CD4-positive, alpha-beta memory T cell (primary cell): ENCODE results near the gene ZSCAN2. TPM values are rescaled to one million over a fixed set of nuclear protein-coding genes. Genes with fewer than 3 reads are reported as not detected.

Experiments used
- CTCF ChIA-PET: fragments of 350-600 bp; sonication (Branson Sonifier 250); formaldehyde crosslinking; loops from one replicate; lab custom pipeline; 2021; ENCODE audit warnings: inconsistent platforms; ENCODE audit not compliant: partially characterized antibody; lab: Charles Lee
- POLR2A ChIA-PET: fragments of 350-600 bp; sonication (Branson Sonifier 250); formaldehyde crosslinking; loops from one replicate; lab custom pipeline; 2021; ENCODE audit not compliant: partially characterized antibody; lab: Charles Lee
- DNase-seq, 5 donors: peaks; one replicate each; pipeline versions ENCODE4 v3.0.0 to v3.0.0-alpha.2; 2020 to 2022; ENCODE audit warnings: mixed read lengths in 1 of 5
- H3K27ac ChIP-seq: one replicate; pipeline ENCODE4 v1.7.0; 2013; ENCODE audit warnings: low read depth, low read length
- H3K27me3 ChIP-seq: 2 replicates; pipeline ENCODE4 v1.7.0; 2013; ENCODE audit warnings: mild to moderate bottlenecking, low read length, moderate library complexity; ENCODE audit not compliant: insufficient read depth
- H3K36me3 ChIP-seq: 2 replicates; pipeline ENCODE4 v1.7.0; 2013; ENCODE audit warnings: mild to moderate bottlenecking, low read length, moderate library complexity; ENCODE audit not compliant: insufficient read depth
- H3K4me1 ChIP-seq: 2 replicates; pipeline ENCODE4 v1.7.0; 2013; ENCODE audit warnings: mild to moderate bottlenecking, low read length, moderate library complexity; ENCODE audit not compliant: insufficient read depth
- H3K4me3 ChIP-seq, 2 donors: one replicate each; pipeline ENCODE4 v1.7.0; 2013; ENCODE audit warnings: low read length in 2 of 2, mild to moderate bottlenecking in 1 of 2
- H3K9me3 ChIP-seq, 2 donors: one replicate each; pipeline ENCODE4 v1.7.0; 2013; ENCODE audit warnings: low read length in 2 of 2, control low read depth in 1 of 2; ENCODE audit not compliant: control insufficient read depth in 1 of 2
- H3K27ac Mint-ChIP-seq, 7 donors: one replicate each; pipeline ENCODE4 v1.8.0; 2020 to 2021; ENCODE audit warnings: mixed read lengths in 7 of 7, mild to moderate bottlenecking in 6 of 7, inconsistent platforms in 3 of 7, moderate library complexity in 3 of 7
- H3K27me3 Mint-ChIP-seq, 2 donors: one replicate each; pipeline ENCODE4 v1.8.0; 2020 to 2021; ENCODE audit warnings: mixed read lengths in 2 of 2
- H3K36me3 Mint-ChIP-seq, 2 donors: one replicate each; pipeline ENCODE4 v1.8.0; 2020 to 2021; ENCODE audit warnings: mixed read lengths in 2 of 2, inconsistent platforms in 1 of 2, mild to moderate bottlenecking in 1 of 2
- H3K4me1 Mint-ChIP-seq, 4 donors: one replicate each; pipeline ENCODE4 v1.8.0; 2020 to 2021; ENCODE audit warnings: mixed read lengths in 4 of 4, mild to moderate bottlenecking in 1 of 4
- H3K4me3 Mint-ChIP-seq, 8 donors: one replicate each; pipeline ENCODE4 v1.8.0; 2020 to 2021; ENCODE audit warnings: mixed read lengths in 8 of 8, mild to moderate bottlenecking in 7 of 8, moderate library complexity in 6 of 8, inconsistent platforms in 3 of 8
- H3K9me3 Mint-ChIP-seq, 8 donors: one replicate each; pipeline ENCODE4 v1.8.0; 2020 to 2021; ENCODE audit warnings: mixed read lengths in 8 of 8, mild to moderate bottlenecking in 5 of 8, inconsistent platforms in 3 of 8, moderate library complexity in 1 of 8
- intact Hi-C: fragments of 100-400 bp; cut with micrococcal nuclease; formaldehyde crosslinking; loops from one replicate; pipeline ENCODE4 v1.15.1; 2023
- polyA plus RNA-seq, 2 donors: library from polyadenylated mRNA; unstranded; fragments of 300-500 nt; fragmentation: Illumina TruSeq; gene quantifications; one replicate each; pipeline ENCODE4 v1.2.3, GENCODE V29; 2021
- total RNA-seq, 2 experiments: library from RNA; stranded (reverse); gene quantifications; one replicate each; pipeline ENCODE4 v1.2.3, GENCODE V29; 2021

ZSCAN2 gene
- total and polyA plus RNA-seq, 4 experiments from 2014 or later: 3.3 to 14.1 (median 7.9) TPM

- H3K36me3 ChIP-seq: no peaks in the 10 kb centered on the region
- no peak for DNase-seq
- intact Hi-C loops: loop anchor here (5.0 kb wide), 1 partner anchor 161 kb away; the partner anchor contains the start of gene ZNF592
- peaks cover 4% of the 10 kb centered on the region for H3K4me1 ChIP-seq
- Mint-ChIP-seq H3K27ac (no peak overlapping the region), H3K36me3 (no peaks in the 10 kb centered on the region), H3K4me1 (peaks cover 0 to 5% (median 2%) of the 10 kb centered on the region in 4 donors), H3K4me3 (no peak overlapping the region), H3K27me3 (peaks cover 1 to 5% of the 10 kb centered on the region in 2 donors), H3K9me3 (peaks cover 0 to 5% (median 0%) of the 10 kb centered on the region in 8 donors)
- ChIA-PET POLR2A (no interaction called here), CTCF (interaction anchor here (0.8 to 9.2 kb wide), 9 partner anchors 11 to 459 kb away, joined by 3 to 94 read pairs (median 11); partner anchors contain the start of gene NMB)
- no peak overlapping the region for H3K4me3 ChIP-seq
- no peaks in the 10 kb centered on the region for H3K9me3 ChIP-seq
- H3K27ac ChIP-seq: no peak overlapping the region
- no peaks in the 10 kb centered on the region for H3K27me3 ChIP-seq
Observed at GRCh38 chr15:84586696-84587095, 14.1 kb upstream of the ZSCAN2 start.

DNA sequence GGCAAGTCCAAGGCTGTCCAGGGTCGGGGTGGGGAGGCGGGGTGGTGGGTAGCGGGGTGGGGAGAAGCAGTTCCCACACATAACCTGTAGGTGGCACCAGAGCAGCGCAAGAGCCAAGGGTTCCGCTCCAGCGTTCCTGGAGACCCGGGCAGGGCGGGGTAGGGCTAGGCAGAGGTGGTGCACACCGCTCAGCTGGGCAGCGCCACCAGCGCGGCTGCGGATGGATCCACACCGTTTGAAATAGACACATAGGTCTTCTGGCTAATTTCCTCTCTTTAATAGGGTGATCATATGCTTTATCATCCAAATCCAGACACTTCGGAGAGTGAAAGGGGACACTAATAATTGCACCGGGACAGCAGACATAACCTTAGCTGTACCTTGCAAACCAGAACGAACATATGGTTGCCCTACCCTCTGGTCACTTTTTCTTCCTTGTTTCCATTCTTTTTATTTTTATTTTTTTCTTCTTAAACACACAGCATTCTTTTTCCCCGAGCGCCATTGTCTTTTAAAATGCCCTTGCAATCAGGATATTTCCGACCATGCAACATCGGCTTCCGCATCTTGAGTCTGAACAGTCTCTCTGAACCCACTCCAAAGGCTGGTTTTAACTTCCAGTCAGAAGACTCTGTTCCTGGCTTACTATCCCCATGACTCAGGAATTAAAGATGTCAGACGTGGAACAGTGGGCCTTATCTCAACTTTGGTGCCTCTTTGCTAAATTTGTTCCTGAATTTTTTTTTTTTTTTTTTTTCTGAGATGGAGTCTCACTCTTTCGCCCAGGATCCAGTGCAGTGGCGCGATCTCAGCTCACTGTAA, 12.5 kb upstream of the ZSCAN2 start:
- H3K9me3 Mint-ChIP-seq: peaks cover 0 to under 1% (median 0%) of the 10 kb centered on the region in 8 donors
- peak overlapping the region in 4 of 7 donors; percentile 3 to 50 (median 31) for H3K27ac Mint-ChIP-seq
- intact Hi-C loops: loop anchor here (1.0 to 5.0 kb wide), 8 partner anchors 43 to 456 kb away; partner anchors contain the start of genes NMB, WDR73 and ZNF592

GRCh38 chr15:84590406-84590805, 10.4 kb upstream of the ZSCAN2 start:
- CTCF ChIA-PET: interaction anchor here (0.9 to 9.2 kb wide), 7 partner anchors 8 to 337 kb away, joined by 3 to 94 read pairs (median 5); partner anchors contain the start of gene WDR73

More for the DNA sequence above, 12.5 kb upstream of the ZSCAN2 start:
- H3K27me3 ChIP-seq: no peaks in the 10 kb centered on the region
- POLR2A ChIA-PET: interaction anchor here (0.6 to 1.7 kb wide), 7 partner anchors 12 to 340 kb away, joined by 3 to 6 read pairs (median 4); partner anchors contain the start of gene SEC11A
- peaks cover 4% of the 10 kb centered on the region for H3K4me1 ChIP-seq
- H3K36me3 Mint-ChIP-seq: no peaks in the 10 kb centered on the region
- H3K36me3 ChIP-seq: no peaks in the 10 kb centered on the region
- no peak overlapping the region for H3K4me3 ChIP-seq
- H3K27me3 Mint-ChIP-seq: peaks cover 0 to 5% of the 10 kb centered on the region in 2 donors
- H3K4me1 Mint-ChIP-seq: peaks cover 0 to 5% (median 2%) of the 10 kb centered on the region in 4 donors
- no peak overlapping the region for H3K27ac ChIP-seq
- peak; percentile 80 to 81 (median 80) for DNase-seq
- peaks cover 0 to 2% of the 10 kb centered on the region in 2 donors for H3K9me3 ChIP-seq
- H3K4me3 Mint-ChIP-seq: peak overlapping the region in 7 of 8 donors; percentile 19 to 77 (median 38)
- CTCF ChIA-PET: interaction anchor here (0.6 to 9.2 kb wide), 30 partner anchors 9 to 457 kb away, joined by 3 to 94 read pairs (median 6); partner anchors contain the start of genes WDR73 and ZSCAN2

GRCh38 chr15:84591815-84592214, 9.0 kb upstream of the ZSCAN2 start:
- POLR2A ChIA-PET: no interaction called here
- intact Hi-C loops: no loop called here

More at GRCh38 chr15:84590406-84590805, 10.4 kb upstream of the ZSCAN2 start:
- no peak overlapping the region for H3K27ac Mint-ChIP-seq
- peaks cover 0 to 2% of the 10 kb centered on the region in 2 donors for H3K9me3 ChIP-seq
- peaks cover 0 to 2% of the 10 kb centered on the region in 2 donors for H3K27me3 Mint-ChIP-seq
- H3K27me3 ChIP-seq: no peaks in the 10 kb centered on the region
- H3K4me1 Mint-ChIP-seq: peaks cover 4 to 7% (median 5%) of the 10 kb centered on the region in 4 donors
- peaks cover 9% of the 10 kb centered on the region for H3K4me1 ChIP-seq
- intact Hi-C loops: no loop called here
- peaks cover 0 to 3% (median 0%) of the 10 kb centered on the region in 8 donors for H3K9me3 Mint-ChIP-seq
- POLR2A ChIA-PET: no interaction called here
- no peak overlapping the region for H3K4me3 ChIP-seq
- no peak overlapping the region for H3K27ac ChIP-seq
- H3K36me3 ChIP-seq: no peaks in the 10 kb centered on the region
- DNase-seq: no peak
- no peak overlapping the region for H3K4me3 Mint-ChIP-seq
- no peaks in the 10 kb centered on the region for H3K36me3 Mint-ChIP-seq

DNA sequence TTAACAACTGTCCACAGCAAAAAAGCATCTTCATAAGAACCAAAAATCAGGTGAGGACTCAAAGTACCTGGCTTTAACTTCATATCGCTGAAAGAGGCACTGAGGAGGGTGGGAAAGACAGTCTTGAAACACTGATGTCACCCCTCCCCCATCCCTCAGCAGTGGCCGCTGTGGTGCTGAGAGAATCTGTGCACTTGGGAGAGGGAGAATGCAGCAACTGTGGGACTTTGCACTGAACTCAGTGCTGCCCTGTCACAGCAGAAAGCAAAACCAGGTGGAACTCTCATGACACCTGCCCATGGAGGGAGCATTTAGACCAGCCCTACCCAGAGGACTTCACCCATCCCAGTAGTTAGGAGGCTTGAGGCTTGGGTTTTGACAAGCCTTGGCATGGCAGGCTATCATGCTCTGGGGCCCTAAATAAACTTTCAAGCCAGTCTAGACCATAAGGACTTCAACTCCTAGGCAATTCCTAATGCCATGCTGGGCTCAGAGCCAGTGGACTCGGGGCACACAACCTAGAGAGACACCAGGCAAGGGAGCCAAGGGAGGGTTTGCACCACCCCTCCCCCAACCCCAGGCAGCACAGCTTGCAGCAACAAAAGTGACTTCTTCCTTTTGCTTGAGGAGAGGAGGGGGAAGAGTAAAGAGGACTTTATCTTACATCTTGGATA, 6.1 kb upstream of the ZSCAN2 start:
- no peaks in the 10 kb centered on the region for H3K27me3 ChIP-seq
- no peak overlapping the region for H3K4me3 ChIP-seq
- H3K4me3 Mint-ChIP-seq: no peak overlapping the region
- peaks cover 0 to 2% of the 10 kb centered on the region in 2 donors for H3K9me3 ChIP-seq
- H3K9me3 Mint-ChIP-seq: peaks cover 0 to 3% (median 0%) of the 10 kb centered on the region in 8 donors
- no peaks in the 10 kb centered on the region for H3K27me3 Mint-ChIP-seq
- CTCF ChIA-PET: interaction anchor here (0.8 to 1.4 kb wide), 3 partner anchors 10 to 334 kb away, joined by 3 to 4 read pairs (median 3); no protein-coding TSS in a partner anchor
- POLR2A ChIA-PET: interaction anchor here (1.2 to 1.4 kb wide), 3 partner anchors 27 to 386 kb away, joined by 3 to 4 read pairs (median 3); no protein-coding TSS in a partner anchor
- H3K27ac ChIP-seq: no peak overlapping the region
- H3K36me3 ChIP-seq: no peaks in the 10 kb centered on the region
- H3K4me1 ChIP-seq: peaks cover 26% of the 10 kb centered on the region
- DNase-seq: no peak
- H3K36me3 Mint-ChIP-seq: peaks cover 0 to 4% of the 10 kb centered on the region in 2 donors
- H3K27ac Mint-ChIP-seq: no peak overlapping the region
- intact Hi-C loops: no loop called here
- peaks cover 21 to 32% (median 25%) of the 10 kb centered on the region in 4 donors for H3K4me1 Mint-ChIP-seq

More at GRCh38 chr15:84591815-84592214, 9.0 kb upstream of the ZSCAN2 start:
- H3K27ac Mint-ChIP-seq: no peak overlapping the region
- peaks cover 0 to 2% of the 10 kb centered on the region in 2 donors for H3K9me3 ChIP-seq
- peaks cover 0 to 3% (median 0%) of the 10 kb centered on the region in 8 donors for H3K9me3 Mint-ChIP-seq
- no peaks in the 10 kb centered on the region for H3K36me3 ChIP-seq
- H3K27me3 Mint-ChIP-seq: no peaks in the 10 kb centered on the region
- H3K36me3 Mint-ChIP-seq: no peaks in the 10 kb centered on the region
- no peak overlapping the region for H3K27ac ChIP-seq
- peaks cover 9% of the 10 kb centered on the region for H3K4me1 ChIP-seq
- DNase-seq: no peak
- no peaks in the 10 kb centered on the region for H3K27me3 ChIP-seq
- H3K4me1 Mint-ChIP-seq: peaks cover 4 to 7% (median 5%) of the 10 kb centered on the region in 4 donors
- H3K4me3 ChIP-seq: no peak overlapping the region
- CTCF ChIA-PET: interaction anchor here (0.7 to 9.2 kb wide), 5 partner anchors 62 to 336 kb away, joined by 3 to 94 read pairs (median 3); partner anchors contain the start of gene WDR73
- no peak overlapping the region for H3K4me3 Mint-ChIP-seq

DNA sequence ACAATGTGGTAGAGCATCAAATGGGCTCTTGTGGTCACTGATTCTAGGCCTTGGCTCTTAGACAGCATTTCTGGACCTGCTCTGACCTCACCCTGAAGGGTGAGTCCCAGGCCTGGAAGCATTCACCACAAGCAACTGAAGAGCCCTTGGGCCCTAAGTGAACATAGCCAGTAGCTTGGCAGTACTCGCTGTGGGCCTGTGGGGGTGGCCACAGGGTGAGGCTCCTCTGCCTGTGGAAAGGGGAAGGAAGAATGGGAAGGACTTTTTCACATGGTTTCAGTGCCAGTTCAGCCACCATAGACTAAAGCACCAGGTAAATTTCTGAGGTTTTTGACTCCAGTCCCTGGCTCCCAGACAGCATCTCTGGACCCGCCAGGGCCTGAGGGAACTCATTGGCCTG, 5.1 kb upstream of the ZSCAN2 start:
- intact Hi-C loops: no loop called here
- H3K4me1 Mint-ChIP-seq: peaks cover 24 to 41% (median 31%) of the 10 kb centered on the region in 4 donors
- Histone ChIP-seq H3K4me3 (no peak overlapping the region), H3K9me3 (peaks cover 0 to 2% of the 10 kb centered on the region in 2 donors), H3K27me3 (no peaks in the 10 kb centered on the region), H3K4me1 (peaks cover 29% of the 10 kb centered on the region), H3K36me3 (no peaks in the 10 kb centered on the region), H3K27ac (no peak overlapping the region)
- CTCF ChIA-PET: interaction anchor here (1.4 kb wide), 1 partner anchor 11 kb away, joined by 3 read pairs; no protein-coding TSS in a partner anchor
- no peaks in the 10 kb centered on the region for H3K27me3 Mint-ChIP-seq
- peaks cover 0 to 3% (median 0%) of the 10 kb centered on the region in 8 donors for H3K9me3 Mint-ChIP-seq
- peaks cover 0 to 9% of the 10 kb centered on the region in 2 donors for H3K36me3 Mint-ChIP-seq
- no peak for DNase-seq
- no peak overlapping the region for H3K27ac Mint-ChIP-seq
- no peak overlapping the region for H3K4me3 Mint-ChIP-seq
- POLR2A ChIA-PET: interaction anchor here (1.4 kb wide), 1 partner anchor 9 kb away, joined by 4 read pairs; no protein-coding TSS in a partner anchor
